ENCODE data around the gene WDFY4.

The WDFY4 gene

DNA sequence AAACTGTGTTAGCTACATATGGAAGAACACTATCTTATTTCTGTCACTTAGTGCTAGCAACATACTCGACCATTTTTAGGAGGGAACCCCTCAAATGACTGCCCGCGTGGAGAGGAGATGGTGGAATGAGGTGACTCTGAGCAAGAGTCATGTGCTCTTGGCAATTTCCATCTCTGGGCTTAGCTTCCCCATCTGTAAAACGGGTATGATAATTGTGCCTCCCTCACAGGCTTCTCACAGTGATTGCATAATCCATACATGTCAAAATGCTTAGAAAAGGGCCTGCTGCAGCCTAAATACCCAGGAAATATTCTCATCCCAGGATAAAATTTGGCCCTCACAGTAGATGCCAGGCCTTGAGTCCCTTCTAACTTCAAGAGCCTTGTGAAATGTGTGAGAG lies 86.6 kb downstream of the WDFY4 start:
- DNase-seq (ENCODE audit: low spot score), result no peak

DNA sequence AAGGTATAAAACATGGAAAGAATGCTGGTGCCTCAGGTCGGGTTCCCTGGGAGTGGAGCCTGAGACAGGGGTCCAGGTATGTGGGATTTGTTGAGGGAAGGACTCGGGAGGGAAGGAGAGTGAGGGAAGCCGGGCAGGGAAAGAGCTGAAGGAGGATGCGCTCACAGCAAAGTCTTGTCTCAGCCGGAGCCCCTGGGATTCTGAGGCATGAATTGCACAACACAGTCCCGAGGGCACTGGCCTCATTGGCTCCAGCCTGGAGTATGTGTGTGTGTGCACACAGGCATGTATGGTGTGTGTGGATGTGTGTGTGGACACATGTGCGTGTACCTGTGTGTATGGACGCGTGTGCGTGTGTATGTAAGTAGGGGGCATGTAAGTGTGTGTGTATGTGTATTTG lies 87.4 kb downstream of the WDFY4 start:
- no peak for DNase-seq (ENCODE audit: low spot score)

DNA sequence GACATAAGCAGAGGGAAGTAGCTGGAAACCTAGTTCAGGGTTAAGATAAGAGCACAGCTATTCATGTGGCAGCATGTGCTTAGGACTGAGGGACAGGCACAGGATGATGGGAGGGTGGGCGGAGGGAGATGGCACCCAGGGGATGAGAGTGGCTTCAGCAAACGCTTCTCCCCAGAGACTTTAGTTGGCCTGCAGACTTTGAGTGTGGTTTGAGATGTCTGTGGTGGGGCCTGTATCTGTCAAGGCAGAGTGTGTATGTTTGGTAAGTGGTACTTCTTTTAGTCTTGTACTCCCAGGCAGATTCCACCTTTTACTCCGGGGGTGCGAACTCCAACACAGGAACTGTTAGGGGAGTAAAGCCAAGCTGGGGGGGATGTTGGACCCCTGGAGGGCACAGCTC lies 88.9 kb downstream of the WDFY4 start:
- no peak for DNase-seq (ENCODE audit: low spot score)

DNA sequence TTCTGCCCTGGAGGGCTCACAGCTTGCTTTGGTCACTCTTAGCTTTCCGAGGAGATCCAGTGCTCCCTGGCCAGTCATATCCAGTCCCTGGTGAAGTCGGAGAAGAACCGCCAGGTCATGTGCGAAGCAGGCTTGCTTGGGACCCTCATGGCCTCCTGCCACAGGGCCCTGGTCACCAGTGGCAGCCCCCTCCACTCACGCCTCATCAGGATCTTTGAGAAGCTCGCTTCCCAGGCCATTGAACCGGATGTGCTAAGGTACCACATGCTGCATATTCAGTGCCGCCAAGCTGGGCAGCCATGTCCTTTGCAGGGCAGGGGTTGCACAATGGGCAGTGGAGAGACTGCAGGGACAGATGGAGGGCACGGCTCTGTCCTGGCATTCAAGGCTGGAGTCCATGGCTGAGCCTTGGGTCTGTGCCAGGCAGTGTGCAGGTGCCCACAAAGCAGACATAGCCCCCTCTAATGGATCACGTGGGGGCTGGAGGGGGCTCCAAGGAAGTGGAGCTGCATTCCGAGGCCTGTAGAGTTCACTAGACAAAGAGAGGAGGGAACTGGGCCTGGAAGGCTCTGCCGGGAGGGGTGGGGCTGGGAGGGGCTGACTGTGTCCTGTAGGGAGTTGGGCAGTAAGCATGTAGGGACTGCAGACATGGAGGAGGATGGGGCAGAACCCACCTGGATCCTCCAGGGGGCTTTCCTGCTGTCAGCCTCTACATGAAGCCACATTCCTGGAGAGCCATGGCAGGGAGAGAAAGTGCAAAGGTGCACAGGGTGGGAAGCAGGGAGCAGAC lies 89.9 kb downstream of the WDFY4 start:
- DNase-seq (ENCODE audit: low spot score), result no peak

DNA sequence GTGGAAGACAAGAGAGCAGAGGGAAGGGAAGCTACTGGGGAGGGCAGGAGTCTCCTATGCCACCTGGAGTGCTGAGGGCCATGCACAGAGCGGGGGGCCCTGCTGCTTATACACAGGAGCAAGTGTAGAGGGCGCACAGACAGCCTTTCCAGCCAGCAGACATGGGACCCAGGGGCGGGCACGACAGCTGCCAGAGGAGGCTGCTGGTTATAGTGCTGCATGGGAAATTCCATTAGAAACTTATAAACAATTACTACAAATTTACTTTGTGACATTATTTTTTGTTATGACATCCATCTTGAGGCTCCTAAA lies 90.5 kb downstream of the WDFY4 start:
- DNase-seq (ENCODE audit: low spot score), result no peak

DNA sequence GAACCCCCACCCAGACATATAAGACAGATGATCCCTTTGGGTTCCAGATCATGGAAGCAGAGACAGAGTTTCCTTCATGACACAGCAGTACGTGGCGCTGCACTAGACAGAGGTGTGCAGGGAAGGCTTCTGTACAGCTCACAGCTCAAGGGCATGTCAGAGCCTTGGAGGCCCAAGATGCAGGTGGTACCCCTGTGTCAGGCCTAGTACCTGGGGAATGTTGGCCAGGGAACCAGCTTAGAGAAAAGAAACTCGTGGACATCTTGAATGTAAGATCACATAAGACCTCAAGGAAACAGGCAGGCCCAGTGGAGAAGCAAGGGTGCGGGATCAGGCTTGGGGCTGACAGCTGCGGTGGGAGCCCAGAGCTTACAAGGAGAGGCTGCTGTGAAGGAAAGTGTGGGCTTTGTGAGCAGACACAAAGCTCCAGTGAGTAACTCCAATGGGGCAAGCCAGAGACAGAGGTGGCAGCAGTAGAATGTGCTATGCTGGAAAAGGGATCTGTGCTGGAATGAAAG lies 91.4 kb downstream of the WDFY4 start:
- DNase-seq (ENCODE audit: low spot score), result no peak

DNA sequence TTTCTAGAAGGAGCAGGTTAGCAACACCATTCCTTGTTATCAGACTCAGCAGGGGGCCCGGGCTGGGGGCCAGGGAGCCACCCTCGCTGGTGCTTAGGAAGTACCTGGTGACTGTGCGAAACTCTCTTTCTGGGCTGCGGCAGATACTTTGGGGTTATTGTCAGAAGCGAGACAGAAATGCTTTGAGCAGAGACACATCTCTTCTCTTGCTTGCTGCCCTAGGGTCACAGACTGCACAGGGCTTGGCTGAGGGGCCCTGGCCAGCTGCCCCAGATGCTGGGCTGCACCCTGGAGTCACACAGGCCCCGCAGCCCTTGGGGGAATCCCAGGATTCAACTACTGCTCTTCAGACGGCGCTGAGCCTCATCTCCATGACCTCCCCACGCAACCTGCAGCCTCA lies 91.9 kb downstream of the WDFY4 start:
- no peak for DNase-seq (ENCODE audit: low spot score)

DNA sequence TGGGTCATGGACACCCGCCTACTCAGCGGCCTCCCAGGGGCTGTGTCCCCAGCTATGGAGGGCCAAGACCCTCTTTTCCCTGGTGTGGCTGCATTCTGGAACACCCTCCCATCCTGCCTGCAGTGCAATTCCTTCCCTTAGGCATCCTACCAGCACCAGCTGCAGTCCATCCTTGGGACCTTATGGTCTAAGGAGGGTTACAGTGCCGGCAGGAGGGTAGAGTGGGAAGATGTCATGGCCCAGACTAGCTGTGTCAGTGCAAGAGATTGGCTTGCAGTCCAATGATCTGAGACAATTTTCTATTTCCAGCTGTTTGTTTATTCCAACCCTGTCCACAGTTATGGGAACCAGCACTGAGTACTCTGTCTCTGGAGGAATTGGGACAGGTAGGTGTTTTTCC lies 92.4 kb downstream of the WDFY4 start:
- DNase-seq (ENCODE audit: low spot score), result no peak

DNA sequence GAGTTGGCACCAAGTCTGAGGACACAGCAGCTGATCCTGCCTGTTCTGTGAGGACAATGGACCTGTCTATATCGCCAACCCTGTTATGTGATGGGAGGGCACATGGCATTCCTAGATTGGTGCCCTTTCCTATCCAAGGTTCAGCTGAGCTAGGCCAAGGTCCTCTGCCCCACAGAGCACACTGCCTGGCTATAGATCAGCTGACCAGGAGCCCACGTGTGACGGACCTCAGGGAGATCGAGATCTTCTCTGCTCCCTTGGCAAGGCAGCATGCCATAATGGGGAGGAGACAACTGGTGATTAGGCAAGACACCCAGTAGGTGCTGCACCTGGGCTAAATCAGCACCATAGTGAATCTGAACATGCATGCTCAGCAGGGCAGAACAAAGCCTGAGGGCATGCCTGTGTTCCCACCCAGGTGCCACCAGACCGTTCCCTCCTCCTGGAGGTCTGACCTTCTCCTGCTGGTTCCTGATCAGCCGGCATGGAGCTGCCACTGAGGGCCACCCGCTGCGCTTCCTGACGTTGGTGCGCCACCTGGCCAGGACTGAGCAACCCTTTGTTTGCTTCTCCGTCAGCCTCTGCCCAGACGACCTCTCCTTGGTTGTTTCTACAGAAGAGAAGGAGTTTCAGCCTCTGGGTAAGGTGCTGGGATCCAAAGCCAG lies 93.7 kb downstream of the WDFY4 start:
- no peak for DNase-seq (ENCODE audit: low spot score)

DNA sequence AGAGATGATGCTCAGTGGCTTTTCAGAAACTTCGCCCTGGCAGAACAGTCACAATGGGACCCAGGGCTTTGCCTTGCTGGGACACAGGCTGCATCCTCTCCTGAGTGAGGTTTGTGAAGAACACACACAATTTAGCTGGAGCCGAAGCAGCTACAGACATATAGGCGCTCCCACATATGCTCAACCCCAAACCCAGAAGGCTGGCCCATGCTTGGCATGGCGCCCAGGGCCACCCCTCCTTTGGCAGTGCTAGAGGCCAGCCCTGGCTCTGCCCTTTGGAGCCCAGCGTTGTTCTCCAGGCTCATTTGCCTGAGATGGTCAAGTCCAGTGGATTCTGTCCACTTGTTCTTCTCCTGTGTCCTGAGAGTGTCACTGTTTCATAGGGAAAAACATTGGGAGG lies 94.4 kb downstream of the WDFY4 start:
- no peak for DNase-seq (ENCODE audit: low spot score)

DNA sequence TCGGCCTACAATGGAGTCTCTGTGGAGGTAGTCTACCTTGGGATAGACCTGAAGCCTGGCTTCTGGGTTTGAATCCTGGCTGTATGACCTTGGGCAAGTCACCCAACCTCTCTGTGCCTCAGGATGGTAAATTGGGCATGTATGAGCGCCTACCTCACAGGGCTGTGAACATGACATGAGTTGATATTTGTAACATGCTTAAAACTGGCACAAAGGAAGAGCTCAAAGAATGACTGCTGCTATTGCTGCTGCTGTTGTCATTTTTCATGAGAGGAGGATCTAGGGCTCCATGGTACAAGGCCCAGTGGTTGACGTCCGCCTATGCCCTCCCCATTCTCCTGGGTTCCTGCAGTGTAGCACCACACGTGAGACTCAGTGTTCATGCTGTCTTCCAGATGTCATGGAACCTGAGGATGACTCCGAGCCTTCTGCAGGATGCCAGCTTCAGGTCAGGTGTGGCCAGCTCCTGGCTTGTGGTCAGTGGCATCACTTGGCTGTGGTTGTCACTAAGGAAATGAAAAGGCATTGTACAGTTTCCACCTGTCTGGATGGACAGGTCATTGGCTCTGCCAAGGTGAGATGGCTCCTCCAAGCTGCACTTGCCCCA lies 95.0 kb downstream of the WDFY4 start:
- DNase-seq (ENCODE audit: low spot score), result no peak

DNA sequence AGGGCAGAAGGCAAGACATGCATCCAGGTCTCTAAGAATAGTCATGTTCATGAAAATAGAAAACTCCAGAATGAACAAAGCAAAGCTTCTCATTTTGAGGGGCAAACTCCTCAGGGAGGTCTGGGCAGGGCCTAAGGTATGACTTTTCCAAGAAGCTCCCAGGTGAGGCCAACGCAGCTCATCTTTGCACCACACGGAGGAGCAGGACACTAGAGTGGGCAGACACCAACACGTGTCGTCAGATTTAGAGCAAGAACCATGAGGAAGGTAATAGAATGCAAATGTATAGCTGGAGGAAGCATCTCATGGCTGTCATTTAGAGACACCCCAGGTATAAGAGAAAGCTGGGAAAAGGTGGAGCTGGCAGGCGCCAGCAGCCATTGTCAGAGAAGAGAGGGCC lies 95.7 kb downstream of the WDFY4 start:
- DNase-seq (ENCODE audit: low spot score), result no peak

DNA sequence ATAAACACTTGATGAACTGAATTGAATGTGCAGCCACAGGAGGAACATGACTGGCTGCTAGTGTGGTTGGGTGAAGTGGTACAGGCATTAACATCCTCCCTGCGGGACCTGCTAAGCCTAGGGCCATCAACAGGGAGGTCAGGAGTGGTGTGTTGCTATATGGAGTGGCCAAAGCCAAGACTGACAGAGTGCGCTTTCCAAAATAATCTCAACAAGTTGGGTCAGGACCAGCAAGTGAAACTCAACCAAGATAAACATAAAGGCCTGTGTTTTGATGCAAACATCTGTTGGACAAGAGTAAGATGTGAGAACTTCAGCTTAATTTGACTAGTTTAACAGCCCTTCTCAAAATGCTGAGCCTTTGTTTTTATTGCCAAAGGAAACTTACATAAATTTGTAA lies 97.7 kb downstream of the WDFY4 start:
- DNase-seq (ENCODE audit: low spot score), result no peak

DNA sequence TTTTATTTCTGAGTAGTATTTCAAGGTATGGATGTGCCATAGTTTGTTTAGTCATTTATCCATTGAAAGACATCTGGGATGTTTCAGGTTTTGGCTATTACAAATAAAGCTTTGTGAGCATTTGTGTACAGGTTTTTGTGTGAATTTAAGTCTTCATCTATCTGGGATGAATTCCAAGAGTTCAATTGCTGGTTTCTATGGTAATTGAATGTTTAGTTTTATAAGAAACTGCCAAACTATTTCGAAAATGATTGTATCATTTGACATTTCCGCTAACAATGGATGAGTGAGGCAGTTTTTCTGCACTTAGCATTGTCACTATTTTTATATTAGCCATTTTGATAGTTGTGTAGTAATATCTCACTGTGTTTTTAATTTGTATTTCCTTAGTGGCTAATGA lies 99.4 kb downstream of the WDFY4 start:
- DNase-seq (ENCODE audit: low spot score), result no peak

DNA sequence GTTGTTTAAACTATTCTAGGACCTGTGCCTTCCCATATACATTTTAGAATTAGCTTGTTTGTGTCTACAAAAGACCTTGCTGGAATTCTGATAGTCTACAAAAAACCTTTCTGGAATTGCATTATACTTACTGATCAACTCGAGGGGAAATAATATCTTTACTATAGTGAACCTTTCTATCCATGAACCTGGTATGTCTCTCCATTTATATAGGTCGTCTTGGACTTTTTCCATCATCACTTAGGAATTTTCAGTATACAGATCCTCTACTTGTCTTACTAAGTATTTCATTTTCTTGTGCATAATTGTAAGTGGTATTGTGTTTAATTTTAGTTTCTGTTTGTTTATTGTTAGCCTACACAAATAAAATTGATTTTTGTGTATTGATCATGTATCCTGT lies 101.1 kb downstream of the WDFY4 start:
- no peak for DNase-seq (ENCODE audit: low spot score)

DNA sequence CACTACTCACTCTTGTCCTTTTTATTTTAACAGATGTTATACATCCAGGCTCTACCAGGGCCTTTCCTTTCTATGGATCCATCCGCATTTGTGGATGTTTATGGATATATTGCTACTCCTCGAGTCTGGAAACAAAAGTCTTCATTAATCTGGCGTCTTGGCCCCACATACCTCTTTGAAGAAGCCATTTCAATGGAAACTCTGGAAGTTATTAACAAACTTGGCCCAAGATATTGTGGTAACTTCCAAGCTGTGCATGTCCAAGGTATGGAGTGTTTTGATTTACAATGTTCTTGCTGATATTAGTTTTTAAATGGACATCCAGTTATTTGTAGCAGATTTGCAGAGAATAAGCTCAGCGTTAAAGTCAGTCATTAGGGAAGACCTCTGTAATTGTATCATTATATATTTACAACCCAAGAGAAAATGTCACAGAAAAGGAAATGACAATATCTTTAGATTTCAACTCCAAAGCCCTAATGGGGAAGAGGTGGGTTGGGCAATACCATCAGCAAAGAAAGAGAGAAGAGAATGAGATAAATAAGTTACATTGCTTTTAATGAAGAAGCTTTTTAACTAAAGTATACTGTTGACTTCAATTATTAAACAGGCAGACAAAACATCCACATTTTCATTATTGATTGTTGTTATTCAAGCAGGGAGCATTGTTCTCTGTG lies 102.1 kb downstream of the WDFY4 start:
- DNase-seq (ENCODE audit: low spot score), result no peak

DNA sequence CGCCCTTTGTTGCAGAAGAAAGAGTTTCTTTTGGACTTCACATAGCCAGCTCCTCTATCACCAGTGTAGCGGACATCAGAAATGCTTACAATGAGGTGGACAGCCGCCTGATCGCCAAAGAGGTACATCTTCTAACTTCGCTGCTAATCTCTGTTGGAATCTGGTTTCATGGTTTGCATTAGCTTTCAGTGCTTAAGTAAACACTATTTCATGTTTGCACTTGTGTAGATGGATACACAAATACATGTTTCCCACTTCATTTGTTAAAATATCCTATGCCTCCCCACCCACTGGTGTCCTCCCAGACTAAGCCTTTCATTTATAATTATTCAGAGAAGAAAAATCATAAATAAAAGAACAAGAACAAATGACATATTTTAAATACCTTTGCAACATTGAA lies 103.9 kb downstream of the WDFY4 start:
- no peak for DNase-seq (ENCODE audit: low spot score)

DNA sequence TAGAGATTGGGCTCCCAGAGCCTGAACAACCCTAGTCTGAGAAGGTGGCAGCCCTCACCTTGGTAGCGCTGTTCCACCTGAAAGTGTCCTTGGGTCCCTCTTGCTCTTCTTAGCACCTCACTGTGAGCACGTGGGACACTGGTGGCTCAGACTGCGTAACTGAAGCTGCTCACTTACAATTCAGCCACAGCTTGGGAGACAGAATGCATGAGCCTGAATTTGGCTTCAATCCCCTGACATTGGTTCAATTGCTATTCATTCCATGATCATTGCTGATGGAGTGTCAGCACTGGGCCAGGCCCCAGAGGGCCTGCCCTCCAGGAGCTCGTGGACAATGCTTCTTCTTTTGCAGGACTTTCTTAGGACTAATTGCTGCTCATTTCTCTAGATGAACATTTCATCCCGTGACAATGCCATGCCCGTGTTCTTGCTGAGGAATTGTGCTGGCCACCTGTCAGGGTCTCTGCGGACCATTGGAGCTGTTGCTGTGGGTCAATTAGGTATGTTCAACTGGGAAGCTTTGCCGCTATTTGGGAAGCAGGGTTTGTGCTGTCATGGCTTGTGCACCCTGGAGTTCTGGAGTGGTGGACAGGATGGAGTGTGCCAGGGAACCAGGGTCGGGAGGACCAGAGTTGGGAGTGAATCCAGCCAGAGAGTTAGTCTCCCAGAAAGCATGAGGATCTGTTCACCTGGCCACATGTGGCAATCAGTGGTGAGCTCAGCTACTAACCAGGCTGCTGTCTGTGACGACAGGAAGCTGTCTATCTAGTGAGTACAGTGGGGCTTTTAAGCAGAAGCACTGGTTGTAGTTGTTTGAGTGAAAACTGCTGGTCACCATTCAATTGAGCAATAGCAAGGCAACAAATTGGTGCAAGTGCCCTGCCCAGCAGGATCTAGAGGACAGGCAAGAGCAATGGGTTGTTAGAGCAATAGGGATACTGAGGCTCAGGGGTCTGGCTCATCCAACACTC lies 105.1 kb downstream of the WDFY4 start:
- no peak for DNase-seq (ENCODE audit: low spot score)

DNA sequence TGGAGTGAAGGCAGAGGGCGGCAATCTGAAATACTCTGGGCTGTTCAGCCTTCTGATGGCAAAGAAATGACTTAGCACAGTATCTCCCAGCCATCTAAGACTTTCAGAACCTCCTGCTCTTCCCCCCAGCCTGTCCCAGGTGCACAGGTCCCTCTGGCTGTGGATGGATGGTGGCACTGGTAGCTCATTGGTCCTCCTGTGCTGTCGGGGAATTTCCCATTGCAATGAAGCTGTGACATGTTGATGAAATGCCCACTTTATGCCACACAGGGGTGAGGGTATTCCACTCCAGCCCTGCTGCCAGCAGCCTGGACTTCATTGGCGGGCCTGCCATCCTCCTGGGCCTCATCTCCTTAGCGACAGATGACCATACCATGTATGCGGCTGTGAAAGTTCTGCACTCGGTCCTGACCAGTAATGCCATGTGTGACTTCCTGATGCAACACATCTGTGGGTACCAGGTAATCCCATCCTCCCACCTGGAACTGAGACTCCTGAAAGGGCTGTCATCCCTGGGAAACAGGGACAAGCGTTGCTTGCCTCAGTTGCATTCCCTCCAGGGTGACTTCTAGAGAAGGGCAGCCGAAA lies 105.9 kb downstream of the WDFY4 start:
- no peak for DNase-seq (ENCODE audit: low spot score)

DNA sequence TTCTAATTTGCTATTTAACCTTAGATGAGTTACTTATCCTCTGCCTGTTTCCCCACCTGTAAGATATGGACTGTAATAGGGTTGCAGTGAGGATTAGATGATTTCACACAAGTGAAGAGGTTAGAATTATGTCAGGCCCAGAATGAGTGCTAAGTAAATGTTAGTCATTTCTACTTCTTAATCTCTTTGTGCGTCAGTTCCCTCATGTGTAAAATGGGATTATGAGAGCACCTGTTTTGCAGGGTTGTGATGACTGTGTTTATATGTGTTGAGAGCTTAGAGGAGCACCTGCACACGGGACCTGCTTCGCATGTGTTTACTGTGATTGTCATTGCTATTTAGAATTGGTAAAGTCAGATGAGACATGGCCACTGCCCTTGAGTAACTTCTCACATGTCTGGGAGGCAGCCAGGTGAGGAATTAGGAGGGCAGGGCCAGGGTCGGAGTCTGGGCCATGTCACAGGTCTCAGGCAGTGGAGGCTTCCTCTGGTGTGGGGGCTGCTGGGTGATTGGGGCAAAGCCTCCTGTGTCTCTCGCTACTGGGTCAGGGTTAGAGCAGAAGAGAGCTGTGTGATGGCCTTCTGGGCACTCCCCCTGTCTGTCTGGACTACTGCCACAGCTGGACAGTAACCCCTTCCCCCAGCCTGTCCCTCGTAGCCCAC lies 106.7 kb downstream of the WDFY4 start:
- DNase-seq (ENCODE audit: low spot score), result no peak

DNA sequence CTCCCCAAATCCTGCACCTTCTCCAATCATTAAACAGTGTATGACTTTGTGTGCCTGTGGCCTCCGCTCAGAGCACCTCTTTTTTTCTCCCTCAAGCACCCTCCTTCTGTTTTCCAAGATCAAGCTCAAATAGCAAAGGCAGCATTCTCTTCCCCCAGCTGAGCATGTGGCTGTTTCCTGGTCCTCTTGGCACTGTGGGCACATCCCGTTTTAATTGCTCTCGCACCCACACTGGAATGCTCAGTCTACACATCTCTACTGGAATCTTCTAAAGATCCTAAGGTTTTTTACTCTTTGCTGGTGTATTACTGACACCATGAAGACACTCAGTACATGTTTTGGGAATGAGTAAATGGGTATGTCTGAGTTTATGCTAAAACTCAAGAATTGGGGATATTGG lies 107.4 kb downstream of the WDFY4 start:
- no peak for DNase-seq (ENCODE audit: low spot score)
